HCT116 (cell line): ENCODE measurements around the gene KCTD2. TPM values are rescaled to one million over a fixed set of nuclear protein-coding genes. Genes with fewer than 3 reads are reported as not detected.

Experiments used
- ATAC-seq: fragments of 200-7000 bp; cut with Tn5 transposase; 2 replicates; pipeline ENCODE4 v1.9.1; 2020; ENCODE audit warnings: mild to moderate bottlenecking, moderate library complexity
- BruUV-seq: library from RNA; stranded (reverse); fragments of 400-500 nt; replicated peaks from 2 replicates; lab custom pipeline; 2021; lab: Mats Ljungman, UMichigan
- CTCF ChIA-PET: fragments of 300-600 bp; sonication (Branson Sonifier 250); formaldehyde crosslinking; loops from one replicate; lab custom pipeline; 2021; ENCODE audit warnings: antibody characterized with exemption; lab: Charles Lee
- POLR2A ChIA-PET: fragments of 300-600, 350-600 bp; sonication (Branson Sonifier 250); formaldehyde crosslinking; loops from one replicate; lab custom pipeline; 2021; ENCODE audit warnings: antibody characterized with exemption; lab: Charles Lee
- RAD21 ChIA-PET, 2 experiments: fragments of 300-600 bp; sonication (Branson Sonifier 250); formaldehyde crosslinking; loops; one replicate each; lab custom pipeline; 2023; ENCODE audit warnings: low total read pairs in 2 of 2; ENCODE audit not compliant: uncharacterized antibody in 2 of 2, unreplicated experiment in 2 of 2, low non-redundant PET in 1 of 2; lab: Charles Lee
- DNase-seq: peaks from one replicate; pipeline ENCODE4 v3.0.0-alpha.2; 2010; ENCODE audit warnings: low read depth, low spot score
- H2AFZ ChIP-seq: fragments of 200-600 bp; shearing (Covaris generic), sonication (generic); 2 replicates; pipeline ENCODE4 v1.6.1; 2017; ENCODE audit warnings: low read depth, mixed run types, mixed read lengths, antibody characterized with exemption, low read length; ENCODE audit not compliant: poor library complexity, severe bottlenecking
- H3K27ac ChIP-seq: 2 replicates; pipeline ENCODE4 v1.5.1; 2012; ENCODE audit warnings: low read depth, low read length
- H3K27me3 ChIP-seq: fragments of 200-600 bp; sonication (generic); 2 replicates; pipeline ENCODE4 v1.6.1; 2016; ENCODE audit warnings: mixed run types, low read length, mixed read lengths; ENCODE audit not compliant: insufficient read depth
- H3K36me3 ChIP-seq, 2 experiments: fragments of 200-500 bp in 1 of 2; fragments of 200-600 bp in 1 of 2; sonication (Bioruptor generic) in 1 of 2; sonication (generic) in 1 of 2; 2 replicates each; pipeline versions ENCODE4 v1.5.1 to v1.6.1; 2014 to 2016; ENCODE audit warnings: low read length in 2 of 2, inconsistent platforms in 1 of 2, mixed read lengths in 1 of 2, mixed run types in 1 of 2; ENCODE audit not compliant: insufficient read depth in 2 of 2, control insufficient read depth in 1 of 2
- H3K4me1 ChIP-seq, 2 experiments: fragments of 200-600 bp in 1 of 2; sonication (generic) in 1 of 2; 2 replicates each; pipeline versions ENCODE4 v1.5.1 to v1.6.1; 2012 to 2017; ENCODE audit warnings: low read length in 2 of 2, inconsistent platforms in 1 of 2, mild to moderate bottlenecking in 1 of 2, mixed read lengths in 1 of 2, mixed run types in 1 of 2, moderate library complexity in 1 of 2; ENCODE audit not compliant: insufficient read depth in 2 of 2, control insufficient read depth in 1 of 2
- H3K4me2 ChIP-seq: fragments of 200-600 bp; sonication (generic); 2 replicates; pipeline ENCODE4 v1.6.1; 2017; ENCODE audit warnings: mixed run types, low read length, mixed read lengths
- H3K4me3 ChIP-seq, 2 experiments: fragments of 200-600 bp in 1 of 2; sonication (generic) in 1 of 2; replicated peaks in 1 of 2; 2 replicates each; pipeline ENCODE4 v1.5.1; 2011 to 2016; ENCODE audit warnings: low read length in 2 of 2, control low read depth in 1 of 2, low read depth in 1 of 2, mild to moderate bottlenecking in 1 of 2, mixed read lengths in 1 of 2, mixed run types in 1 of 2
- H3K79me2 ChIP-seq: fragments of 200-600 bp; sonication (generic); 2 replicates; pipeline ENCODE4 v1.6.1; 2017; ENCODE audit warnings: mild to moderate bottlenecking, mixed run types, low read length, moderate library complexity, mixed read lengths; ENCODE audit not compliant: insufficient read depth
- H3K9ac ChIP-seq: fragments of 200-600 bp; sonication (generic); 2 replicates; pipeline ENCODE4 v1.6.1; 2016; ENCODE audit warnings: low read length, mixed read lengths
- H3K9me2 ChIP-seq: fragments of 200-600 bp; sonication (generic), shearing (Covaris generic); 2 replicates; pipeline ENCODE4 v1.6.1; 2017; ENCODE audit warnings: mixed run types, mild to moderate bottlenecking, moderate library complexity; ENCODE audit not compliant: insufficient read depth
- H3K9me3 ChIP-seq, 2 experiments: fragments of 200-500 bp in 1 of 2; fragments of 200-600 bp in 1 of 2; sonication (Bioruptor generic) in 1 of 2; sonication (generic) in 1 of 2; 2 replicates each; pipeline ENCODE4 v1.6.1; 2014 to 2017; ENCODE audit warnings: low read length in 2 of 2, mixed read lengths in 2 of 2, inconsistent platforms in 1 of 2, low read depth in 1 of 2, mild to moderate bottlenecking in 1 of 2, mixed run types in 1 of 2, moderate library complexity in 1 of 2; ENCODE audit not compliant: control insufficient read depth in 1 of 2, insufficient read depth in 1 of 2
- H4K20me1 ChIP-seq: fragments of 200-600 bp; sonication (generic), shearing (Covaris generic); 2 replicates; pipeline ENCODE4 v1.6.1; 2017; ENCODE audit warnings: mixed run types, mild to moderate bottlenecking, moderate library complexity; ENCODE audit not compliant: insufficient read depth
- CEBPB ChIP-seq: IDR thresholded peaks from 2 replicates; pipeline ENCODE4 v1.6.1; 2012; ENCODE audit warnings: low read depth
- ELF1 ChIP-seq: IDR thresholded peaks from 2 replicates; pipeline ENCODE4 v1.6.1; 2012; ENCODE audit warnings: low read depth, borderline replicate concordance
- EZH2phosphoT487 ChIP-seq: fragments of 200-600 bp; IDR thresholded peaks from 2 replicates; pipeline ENCODE4 v1.6.1; 2018; ENCODE audit warnings: antibody characterized with exemption, borderline replicate concordance
- JUND ChIP-seq: IDR thresholded peaks from 2 replicates; pipeline ENCODE4 v1.6.1; 2012
- POLR2AphosphoS5 ChIP-seq: IDR thresholded peaks from 2 replicates; pipeline ENCODE4 v1.6.1; 2011; ENCODE audit warnings: mild to moderate bottlenecking, low read depth, low read length, moderate library complexity
- SIN3A ChIP-seq: IDR thresholded peaks from 2 replicates; pipeline ENCODE4 v1.6.1; 2012; ENCODE audit warnings: low read depth
- SP1 ChIP-seq: IDR thresholded peaks from 2 replicates; pipeline ENCODE4 v1.6.1; 2012; ENCODE audit warnings: low read depth
- YY1 ChIP-seq: IDR thresholded peaks from 2 replicates; pipeline ENCODE4 v1.6.1; 2011; ENCODE audit warnings: low read length, low read depth, moderate library complexity, mild to moderate bottlenecking; ENCODE audit not compliant: insufficient replicate concordance; ENCODE audit errors: extremely low read depth
- ZNF274 ChIP-seq: fragments of 200-500 bp; sonication (Bioruptor generic); IDR thresholded peaks from 2 replicates; pipeline ENCODE4 v1.6.1; 2014; ENCODE audit warnings: mild to moderate bottlenecking, low read depth, low read length, inconsistent platforms
- intact Hi-C: fragments of 100-400 bp; cut with micrococcal nuclease; formaldehyde crosslinking; loops from 2 replicates; pipeline ENCODE4 v1.10.0; 2022
- total RNA-seq: library from RNA; stranded (reverse); gene quantifications from one replicate; pipeline ENCODE4 v1.2.1, GENCODE V29; 2021; ENCODE audit not compliant: unreplicated experiment
- TF ChIP-seq, protein P1 (sequence below): IDR thresholded peaks from 2 replicates; pipeline ENCODE4 v1.6.1; 2012; ENCODE audit warnings: low read depth

The KCTD2 gene
- total RNA-seq, 1 experiment from 2014 or later = 23.3 TPM

GRCh38 chr17:75003957-75004355 is 43.1 kb upstream of the KCTD2 start:
- H3K4me2 ChIP-seq = no peak overlapping the region
- H3K36me3 ChIP-seq = peaks cover 7 to 21% of the 10 kb centered on the region in 2 experiments; a peak in 2 of 4 replicates
- peaks cover 0 to 1% of the 10 kb centered on the region in 2 experiments; a peak in 1 of 4 replicates for H3K4me1 ChIP-seq
- no peak overlapping the region for H3K27ac ChIP-seq
- H3K9me3 ChIP-seq = no peaks in the 10 kb centered on the region
- TF ChIP-seq CEBPB = no peak
- TF ChIP-seq EZH2phosphoT487 = no peak
- no peak for TF ChIP-seq SP1
- TF ChIP-seq, protein P1, sequence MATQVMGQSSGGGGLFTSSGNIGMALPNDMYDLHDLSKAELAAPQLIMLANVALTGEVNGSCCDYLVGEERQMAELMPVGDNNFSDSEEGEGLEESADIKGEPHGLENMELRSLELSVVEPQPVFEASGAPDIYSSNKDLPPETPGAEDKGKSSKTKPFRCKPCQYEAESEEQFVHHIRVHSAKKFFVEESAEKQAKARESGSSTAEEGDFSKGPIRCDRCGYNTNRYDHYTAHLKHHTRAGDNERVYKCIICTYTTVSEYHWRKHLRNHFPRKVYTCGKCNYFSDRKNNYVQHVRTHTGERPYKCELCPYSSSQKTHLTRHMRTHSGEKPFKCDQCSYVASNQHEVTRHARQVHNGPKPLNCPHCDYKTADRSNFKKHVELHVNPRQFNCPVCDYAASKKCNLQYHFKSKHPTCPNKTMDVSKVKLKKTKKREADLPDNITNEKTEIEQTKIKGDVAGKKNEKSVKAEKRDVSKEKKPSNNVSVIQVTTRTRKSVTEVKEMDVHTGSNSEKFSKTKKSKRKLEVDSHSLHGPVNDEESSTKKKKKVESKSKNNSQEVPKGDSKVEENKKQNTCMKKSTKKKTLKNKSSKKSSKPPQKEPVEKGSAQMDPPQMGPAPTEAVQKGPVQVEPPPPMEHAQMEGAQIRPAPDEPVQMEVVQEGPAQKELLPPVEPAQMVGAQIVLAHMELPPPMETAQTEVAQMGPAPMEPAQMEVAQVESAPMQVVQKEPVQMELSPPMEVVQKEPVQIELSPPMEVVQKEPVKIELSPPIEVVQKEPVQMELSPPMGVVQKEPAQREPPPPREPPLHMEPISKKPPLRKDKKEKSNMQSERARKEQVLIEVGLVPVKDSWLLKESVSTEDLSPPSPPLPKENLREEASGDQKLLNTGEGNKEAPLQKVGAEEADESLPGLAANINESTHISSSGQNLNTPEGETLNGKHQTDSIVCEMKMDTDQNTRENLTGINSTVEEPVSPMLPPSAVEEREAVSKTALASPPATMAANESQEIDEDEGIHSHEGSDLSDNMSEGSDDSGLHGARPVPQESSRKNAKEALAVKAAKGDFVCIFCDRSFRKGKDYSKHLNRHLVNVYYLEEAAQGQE = no peak
- TF ChIP-seq SIN3A = no peak
- no peak for TF ChIP-seq ELF1
- no peak for TF ChIP-seq JUND
- TF ChIP-seq YY1 = no peak
- TF ChIP-seq POLR2AphosphoS5 = no peak
- no peak for TF ChIP-seq ZNF274
- no peaks in the 10 kb centered on the region for H3K27me3 ChIP-seq
- ChIA-PET POLR2A (no interaction called here), CTCF (no interaction called here), RAD21 (no interaction called here)
- H3K9me2 ChIP-seq = no peaks in the 10 kb centered on the region
- ATAC-seq (no peak), DNase-seq (no peak)
- no peak overlapping the region for H3K4me3 ChIP-seq
- no peaks in the 10 kb centered on the region for H3K79me2 ChIP-seq
- BruUV-seq = no TSS peak
- no peak overlapping the region for H3K9ac ChIP-seq
- intact Hi-C loops = no loop called here
- no peaks in the 10 kb centered on the region for H4K20me1 ChIP-seq
- H2AFZ ChIP-seq = no peak overlapping the region
